HG02571 (cell line): ENCODE results near the gene IFNG-AS1.

Experiments
- ATAC-seq: cut with Tn5 transposase; IDR thresholded peaks from one replicate; pipeline ENCODE4 v1.9.1; 2021; ENCODE audit warnings: mild to moderate bottlenecking, moderate library complexity; ENCODE audit not compliant: unreplicated experiment

IFNG-AS1 gene

GRCh38 chr12:68034567-68034966 is 45.3 kb downstream of the IFNG-AS1 start:
- no peak for ATAC-seq

DNA sequence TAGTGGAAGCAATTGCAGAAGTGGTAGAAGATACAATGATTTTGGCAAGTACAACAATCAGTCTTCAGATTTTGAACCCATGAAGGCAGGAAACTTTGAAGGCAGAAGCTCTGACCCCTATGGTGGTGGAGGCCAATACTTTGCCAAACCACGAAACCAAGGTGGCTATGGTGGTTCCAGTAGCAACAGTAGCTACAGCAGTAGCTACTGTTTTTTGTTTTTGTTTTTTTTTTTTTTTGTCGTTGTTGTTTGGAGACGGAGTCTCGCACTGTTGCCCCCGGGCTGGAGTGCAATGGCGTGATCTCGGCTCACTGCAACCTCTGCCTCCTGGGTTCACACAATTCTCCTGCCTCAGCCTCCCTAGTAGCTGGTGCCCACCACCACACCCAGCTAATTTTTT is 47.4 kb downstream of the IFNG-AS1 start:
- no peak for ATAC-seq

- ATAC-seq, result no peak
Measured at GRCh38 chr12:68037616-68038255, 48.5 kb downstream of the IFNG-AS1 start.

DNA sequence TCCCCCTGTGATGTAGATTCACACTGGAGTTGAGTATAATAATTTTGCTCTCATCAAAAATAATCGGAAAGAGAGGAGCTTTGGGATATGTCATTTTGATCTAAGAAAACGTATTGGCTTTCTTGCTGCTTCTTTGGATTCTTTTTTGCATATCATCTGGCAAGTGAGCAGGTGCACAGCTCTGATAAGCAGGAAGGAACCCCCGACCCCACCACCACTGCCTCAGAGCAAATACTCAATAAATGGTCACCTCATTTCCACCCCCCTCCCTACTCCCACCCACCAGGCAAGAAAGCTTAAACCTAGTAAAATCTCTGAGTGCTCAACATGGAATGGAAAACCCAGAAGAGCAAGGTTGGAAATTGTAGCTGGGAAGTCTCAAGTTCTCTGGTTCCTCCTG is 49.4 kb downstream of the IFNG-AS1 start:
- ATAC-seq, result no peak

- peak; percentile 45 for ATAC-seq
Measured at GRCh38 chr12:68040450-68041075, 51.3 kb downstream of the IFNG-AS1 start.

- ATAC-seq, result peak; percentile 78
Measured at GRCh38 chr12:68042212-68042699, 53.0 kb downstream of the IFNG-AS1 start.

GRCh38 chr12:68043435-68043834 is 54.2 kb downstream of the IFNG-AS1 start:
- no peak for ATAC-seq

- no peak for ATAC-seq
Measured at GRCh38 chr12:68048648-68049297, 59.5 kb downstream of the IFNG-AS1 start.

DNA sequence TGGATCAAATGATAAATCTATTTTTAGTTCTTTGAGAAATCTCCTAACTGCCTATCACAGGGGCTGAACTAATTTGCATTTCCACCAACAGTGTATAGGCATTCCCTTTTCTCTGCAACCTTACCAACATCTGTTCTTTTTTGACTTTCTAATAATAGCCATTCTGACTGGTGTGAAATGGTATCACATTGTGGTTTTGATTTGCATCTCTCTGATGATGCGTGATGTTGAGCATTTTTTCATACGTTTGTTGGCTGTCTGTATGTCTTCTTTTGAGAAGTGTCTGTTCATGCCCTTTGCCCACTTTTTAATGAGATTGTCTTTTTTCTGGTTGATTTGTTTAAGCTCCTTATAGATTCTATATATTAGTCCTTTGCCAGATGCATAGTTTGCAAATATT is 67.1 kb downstream of the IFNG-AS1 start:
- no peak for ATAC-seq

- no peak for ATAC-seq
Measured at GRCh38 chr12:68063900-68064590, 74.8 kb downstream of the IFNG-AS1 start.

- no peak for ATAC-seq
Measured at GRCh38 chr12:68065163-68065562, 75.9 kb downstream of the IFNG-AS1 start.

- ATAC-seq, result no peak
Measured at GRCh38 chr12:68065687-68066086, 76.4 kb downstream of the IFNG-AS1 start.

DNA sequence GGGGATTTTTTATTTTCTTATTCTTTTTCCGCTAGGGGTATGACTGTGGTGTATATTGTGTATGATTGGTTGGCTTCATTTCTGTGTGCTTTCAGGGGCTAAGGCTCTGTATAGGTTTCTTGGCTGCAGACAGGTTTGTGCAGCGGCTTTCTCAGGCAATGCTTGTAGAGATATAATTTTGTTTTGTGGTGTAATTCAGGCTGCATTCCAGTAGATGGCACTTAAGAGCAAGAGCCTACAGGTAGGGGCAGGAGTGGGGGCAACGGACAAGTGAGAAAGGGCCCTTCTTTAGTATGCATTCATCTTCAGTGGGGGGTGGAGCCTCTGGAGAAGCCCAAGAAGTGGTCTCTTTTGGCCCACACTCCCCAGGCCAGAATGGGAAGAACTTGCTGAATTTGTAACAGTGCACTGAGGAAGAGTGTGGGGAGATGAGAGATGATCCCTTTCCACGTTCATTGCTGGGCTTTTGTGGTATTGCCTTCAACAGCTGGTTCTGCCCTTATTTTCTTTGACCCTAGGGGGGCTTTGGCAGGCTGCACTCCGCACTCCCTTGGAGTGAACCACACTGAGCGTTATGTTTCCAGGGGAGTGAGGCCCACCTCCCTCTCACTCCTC is 78.6 kb downstream of the IFNG-AS1 start:
- no peak for ATAC-seq

- ATAC-seq, result no peak
Measured at GRCh38 chr12:68069275-68069674, 80.0 kb downstream of the IFNG-AS1 start.
